ENCODE results near the gene H2BK1.

The H2BK1 gene

DNA sequence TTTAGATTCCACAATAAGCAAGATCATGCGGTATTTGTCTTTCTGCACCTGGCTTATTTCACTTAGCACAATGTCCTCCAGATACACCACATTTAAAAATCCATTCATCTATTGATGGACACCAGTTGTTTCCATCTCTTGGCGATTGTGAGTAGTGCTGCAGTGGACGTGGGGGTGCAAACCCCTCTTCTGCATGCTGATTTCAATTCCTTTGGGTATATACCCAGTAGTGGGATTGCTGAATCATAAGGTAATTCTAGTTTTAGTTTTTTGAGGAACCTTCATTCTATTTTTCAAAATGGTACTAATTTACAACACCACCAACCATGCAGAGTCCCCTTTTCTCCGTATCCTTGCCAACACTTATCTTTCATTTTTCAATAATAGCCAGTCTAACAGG, 21.2 kb downstream of the H2BK1 start:
- TF ChIP-seq, protein P1, sequence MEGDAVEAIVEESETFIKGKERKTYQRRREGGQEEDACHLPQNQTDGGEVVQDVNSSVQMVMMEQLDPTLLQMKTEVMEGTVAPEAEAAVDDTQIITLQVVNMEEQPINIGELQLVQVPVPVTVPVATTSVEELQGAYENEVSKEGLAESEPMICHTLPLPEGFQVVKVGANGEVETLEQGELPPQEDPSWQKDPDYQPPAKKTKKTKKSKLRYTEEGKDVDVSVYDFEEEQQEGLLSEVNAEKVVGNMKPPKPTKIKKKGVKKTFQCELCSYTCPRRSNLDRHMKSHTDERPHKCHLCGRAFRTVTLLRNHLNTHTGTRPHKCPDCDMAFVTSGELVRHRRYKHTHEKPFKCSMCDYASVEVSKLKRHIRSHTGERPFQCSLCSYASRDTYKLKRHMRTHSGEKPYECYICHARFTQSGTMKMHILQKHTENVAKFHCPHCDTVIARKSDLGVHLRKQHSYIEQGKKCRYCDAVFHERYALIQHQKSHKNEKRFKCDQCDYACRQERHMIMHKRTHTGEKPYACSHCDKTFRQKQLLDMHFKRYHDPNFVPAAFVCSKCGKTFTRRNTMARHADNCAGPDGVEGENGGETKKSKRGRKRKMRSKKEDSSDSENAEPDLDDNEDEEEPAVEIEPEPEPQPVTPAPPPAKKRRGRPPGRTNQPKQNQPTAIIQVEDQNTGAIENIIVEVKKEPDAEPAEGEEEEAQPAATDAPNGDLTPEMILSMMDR (conservative IDR thresholded peaks at IDR 0.05; ENCODE audit: control insufficient read depth, insufficient read depth, low read depth, low read length) = no peak
- no peak overlapping the region for H3K4me3 ChIP-seq (ENCODE audit: control insufficient read depth, low read depth, low read length)
- DNase-seq (ENCODE audit: low read depth) = no peak

DNA sequence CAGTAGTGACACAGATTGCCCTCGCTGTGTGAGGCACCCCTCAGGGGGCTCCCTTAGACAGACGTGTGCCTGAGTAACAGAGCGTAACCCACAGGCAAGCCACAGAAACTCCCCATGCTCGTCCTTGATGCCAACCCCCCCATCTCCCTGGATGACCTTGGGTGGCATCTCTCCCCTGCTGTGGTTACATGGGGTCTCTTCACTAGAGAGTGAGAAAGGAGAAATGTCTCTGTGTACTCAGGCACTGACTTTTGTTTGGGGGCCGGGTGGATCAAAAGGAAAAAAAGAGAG, 22.1 kb downstream of the H2BK1 start:
- TF ChIP-seq, protein P1 (conservative IDR thresholded peaks at IDR 0.05; ENCODE audit: control insufficient read depth, insufficient read depth, low read depth, low read length) = no peak
- DNase-seq (ENCODE audit: low read depth) = no peak
- no peak overlapping the region for H3K4me3 ChIP-seq (ENCODE audit: control insufficient read depth, low read depth, low read length)

DNA sequence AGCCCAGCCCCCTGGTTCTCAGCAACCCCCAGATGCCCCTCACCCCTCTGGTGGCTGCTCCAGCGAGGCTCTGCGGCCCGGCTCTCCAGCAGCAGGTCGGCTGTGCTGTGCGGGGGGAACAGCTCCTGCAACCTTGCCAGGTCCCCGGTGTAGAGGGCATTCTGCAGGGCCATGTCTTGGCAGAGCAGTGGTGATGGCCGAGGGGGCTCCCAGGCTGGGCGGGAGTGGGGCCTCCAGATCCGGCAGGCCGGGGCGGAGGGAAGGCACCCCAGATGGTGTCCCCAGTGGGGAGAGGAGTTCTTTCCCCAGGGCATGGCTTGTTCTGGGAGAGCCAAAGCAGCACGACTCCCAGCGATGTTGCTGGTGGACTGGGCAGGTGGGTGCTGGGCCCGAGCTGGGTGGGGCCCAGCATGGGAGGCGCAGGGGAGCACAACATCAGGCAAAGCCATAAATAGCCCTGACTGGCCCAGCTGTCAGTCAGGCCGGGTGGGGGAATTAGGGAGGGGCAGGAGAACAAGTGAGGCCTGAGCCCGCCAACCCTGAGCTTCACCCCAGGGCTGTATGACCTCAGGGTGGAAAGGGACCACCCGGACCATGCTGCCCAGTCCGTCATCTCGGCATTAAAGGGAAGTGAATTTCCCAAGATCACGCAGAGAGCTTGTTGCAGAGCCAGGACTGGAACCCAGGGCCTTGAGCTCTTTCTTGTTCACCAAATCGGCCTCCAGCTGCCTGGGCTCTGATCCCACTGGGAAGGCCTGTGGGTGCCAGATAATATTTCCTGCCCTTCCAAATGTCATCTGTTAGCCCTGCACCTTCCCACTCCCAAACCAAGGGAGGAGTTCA, 22.7 kb downstream of the H2BK1 start:
- DNase-seq (ENCODE audit: low read depth) = no peak
- no peak overlapping the region for H3K4me3 ChIP-seq (ENCODE audit: control insufficient read depth, low read depth, low read length)
- TF ChIP-seq, protein P1 (conservative IDR thresholded peaks at IDR 0.05; ENCODE audit: control insufficient read depth, insufficient read depth, low read depth, low read length) = no peak

DNA sequence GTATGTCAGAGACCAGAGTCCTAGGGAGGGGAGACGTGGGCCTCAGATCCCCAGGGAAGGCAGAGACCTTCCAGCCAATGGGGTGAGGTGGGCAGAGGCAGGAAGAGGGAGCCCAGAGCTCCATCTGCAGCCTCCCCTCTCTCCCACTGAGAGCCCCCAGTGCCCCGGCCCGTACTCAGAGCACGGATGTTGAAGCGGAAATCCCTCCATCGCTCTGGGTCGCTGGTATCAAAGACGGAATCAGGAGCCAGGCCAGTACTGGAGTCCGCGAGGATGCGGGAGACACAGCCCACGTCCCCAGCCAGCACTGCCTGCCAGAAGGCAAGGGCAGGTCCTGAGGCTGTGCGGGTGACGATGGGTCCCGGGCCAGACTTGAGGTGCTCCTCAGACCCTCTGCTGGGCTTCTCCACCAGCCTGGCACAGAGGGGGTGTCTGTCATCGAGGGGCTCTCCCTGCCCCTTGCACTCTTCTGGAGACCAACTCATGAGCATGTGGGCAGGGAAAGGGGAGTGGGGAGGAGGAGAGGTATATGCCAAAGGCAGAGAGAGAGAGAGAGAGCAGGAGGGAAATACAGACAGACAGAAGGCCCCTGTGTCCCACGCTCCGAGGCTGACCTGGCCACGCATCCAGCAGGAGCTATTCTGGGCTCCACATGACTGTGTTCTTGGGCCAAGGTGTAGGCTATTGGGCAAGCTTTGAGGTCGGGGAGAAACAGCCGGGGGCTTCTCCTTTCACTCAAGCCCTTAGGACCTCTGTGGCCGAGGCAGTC, 23.5 kb downstream of the H2BK1 start, which contains the start of gene ASB10:
Gene ASB10 (minus strand): TSS at position 611 of the 769 bp plus-strand sequence. CDS start 120 bp downstream, at position 491.
- no peak for DNase-seq (ENCODE audit: low read depth)
- no peak within 1 kb of the TSS for H3K4me3 ChIP-seq (ENCODE audit: control insufficient read depth, low read depth, low read length)
- TF ChIP-seq, protein P1 (conservative IDR thresholded peaks at IDR 0.05; ENCODE audit: control insufficient read depth, insufficient read depth, low read depth, low read length) = no peak

DNA sequence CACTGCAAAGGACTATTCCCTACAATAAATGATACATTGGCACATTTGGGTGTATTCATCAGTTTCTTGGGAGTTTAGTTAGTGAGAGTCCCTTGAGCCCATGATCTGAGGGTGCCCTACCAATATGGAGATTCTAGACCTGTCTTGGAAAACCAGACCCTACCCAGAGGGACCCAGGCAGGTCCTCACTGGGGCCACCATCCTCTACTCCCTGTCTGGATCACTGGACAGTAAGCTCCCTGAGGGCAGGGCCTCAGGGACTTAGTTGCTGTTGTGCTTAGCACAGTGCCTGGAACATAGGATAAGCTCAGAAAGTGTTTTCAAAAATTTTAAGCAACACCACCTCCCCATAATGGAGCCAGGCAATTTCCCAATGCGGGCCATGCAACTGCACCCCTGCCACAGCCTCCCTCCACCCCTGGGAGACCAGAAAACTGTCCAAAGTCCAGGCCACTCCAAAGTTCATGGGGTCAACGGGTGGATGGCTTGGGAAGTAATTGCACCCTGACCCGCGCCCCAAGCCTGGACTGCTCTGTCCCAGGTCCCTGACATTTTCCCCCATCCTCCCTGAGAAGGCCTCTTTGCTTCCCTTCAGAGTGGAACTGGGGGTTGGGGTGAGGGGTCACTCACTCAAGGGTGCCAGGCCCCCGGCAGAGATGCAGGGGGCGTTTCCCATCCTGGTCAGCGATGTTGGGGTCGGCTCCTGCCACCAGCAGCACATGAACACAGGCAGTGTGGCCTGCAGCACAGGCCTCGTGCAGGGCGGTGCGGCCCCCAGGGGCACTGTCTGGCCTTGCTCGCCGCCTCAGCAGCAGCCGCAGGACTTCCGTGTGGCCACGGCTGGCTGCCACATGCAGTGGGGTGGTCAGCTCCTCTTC, 24.3 kb downstream of the H2BK1 start:
- TF ChIP-seq, protein P1 (conservative IDR thresholded peaks at IDR 0.05; ENCODE audit: control insufficient read depth, insufficient read depth, low read depth, low read length) = no peak
- H3K4me3 ChIP-seq (ENCODE audit: control insufficient read depth, low read depth, low read length) = no peak overlapping the region
- DNase-seq (ENCODE audit: low read depth) = no peak

DNA sequence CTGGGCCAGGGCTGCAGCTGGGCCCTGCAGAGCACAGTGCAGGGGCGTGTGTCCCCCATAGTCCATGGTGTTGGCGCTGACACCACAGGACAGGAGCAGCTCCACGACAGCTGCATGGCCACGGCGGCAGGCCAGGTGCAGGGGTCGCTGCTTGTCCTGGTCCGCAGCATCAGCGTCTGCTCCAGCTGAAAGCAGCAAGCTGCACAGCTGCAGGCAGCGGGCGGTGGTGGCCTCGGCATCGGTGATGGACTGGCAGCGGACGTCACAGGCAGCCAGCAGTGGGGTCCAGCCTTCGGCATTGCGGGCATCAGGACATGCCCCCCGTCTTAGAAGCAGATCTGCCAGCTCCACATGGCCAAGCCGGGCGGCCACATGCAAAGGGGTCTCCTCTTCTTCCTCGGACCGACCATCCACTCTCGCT, 29.3 kb downstream of the H2BK1 start:
- TF ChIP-seq, protein P1 (conservative IDR thresholded peaks at IDR 0.05; ENCODE audit: control insufficient read depth, insufficient read depth, low read depth, low read length) = no peak
- DNase-seq (ENCODE audit: low read depth) = no peak
- no peak overlapping the region for H3K4me3 ChIP-seq (ENCODE audit: control insufficient read depth, low read depth, low read length)

Data from fibroblast of mammary gland (primary cell).